HG03354 (cell line): ENCODE results near the gene GNA12.
"Not testable (repeated sequence)": the region's sequence is repeated elsewhere in the genome, so short reads cannot be mapped to it uniquely, and the experiment has no call there.

ENCODE experiments used
- ATAC-seq: cut with Tn5 transposase; IDR thresholded peaks from one replicate; pipeline ENCODE4 v1.9.1; 2021; ENCODE audit warnings: mild to moderate bottlenecking; ENCODE audit not compliant: unreplicated experiment, poor library complexity, severe bottlenecking

The GNA12 gene

GRCh38 chr7:2866601-2867000 is 22.5 kb upstream of the GNA12 start:
- ATAC-seq, result no peak

DNA sequence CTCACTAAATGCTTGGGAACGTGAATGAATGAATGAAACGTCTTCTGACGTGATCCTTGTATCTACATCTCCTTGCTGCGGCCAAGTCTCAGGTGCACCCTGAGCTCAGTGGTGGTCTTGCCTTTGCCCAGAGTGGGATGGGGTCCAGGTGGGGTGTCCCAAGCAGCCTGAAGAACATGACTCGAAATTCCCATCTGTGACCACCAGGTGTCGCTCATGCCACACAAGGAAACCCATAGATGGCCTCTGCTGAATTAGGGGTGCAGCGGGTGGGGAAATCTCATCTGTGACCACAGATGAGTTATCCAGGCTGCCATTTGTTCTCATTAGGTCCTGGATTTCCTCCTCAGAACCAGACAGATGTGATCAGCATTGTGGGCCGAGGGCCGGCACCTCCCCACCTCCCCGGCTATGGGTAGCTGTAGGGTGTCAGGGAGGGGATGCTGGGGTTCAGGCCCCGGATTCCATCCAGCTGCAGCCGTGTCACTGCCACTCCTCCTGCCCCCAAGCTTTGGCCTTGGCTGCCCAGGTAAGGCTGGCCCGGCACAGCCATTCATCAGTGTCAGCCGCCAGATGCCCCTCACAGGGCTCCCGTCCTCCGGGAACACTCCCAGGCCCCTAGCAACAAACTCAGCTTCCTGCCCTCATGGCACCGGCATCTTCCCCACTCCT is 21.0 kb upstream of the GNA12 start:
- no peak for ATAC-seq

DNA sequence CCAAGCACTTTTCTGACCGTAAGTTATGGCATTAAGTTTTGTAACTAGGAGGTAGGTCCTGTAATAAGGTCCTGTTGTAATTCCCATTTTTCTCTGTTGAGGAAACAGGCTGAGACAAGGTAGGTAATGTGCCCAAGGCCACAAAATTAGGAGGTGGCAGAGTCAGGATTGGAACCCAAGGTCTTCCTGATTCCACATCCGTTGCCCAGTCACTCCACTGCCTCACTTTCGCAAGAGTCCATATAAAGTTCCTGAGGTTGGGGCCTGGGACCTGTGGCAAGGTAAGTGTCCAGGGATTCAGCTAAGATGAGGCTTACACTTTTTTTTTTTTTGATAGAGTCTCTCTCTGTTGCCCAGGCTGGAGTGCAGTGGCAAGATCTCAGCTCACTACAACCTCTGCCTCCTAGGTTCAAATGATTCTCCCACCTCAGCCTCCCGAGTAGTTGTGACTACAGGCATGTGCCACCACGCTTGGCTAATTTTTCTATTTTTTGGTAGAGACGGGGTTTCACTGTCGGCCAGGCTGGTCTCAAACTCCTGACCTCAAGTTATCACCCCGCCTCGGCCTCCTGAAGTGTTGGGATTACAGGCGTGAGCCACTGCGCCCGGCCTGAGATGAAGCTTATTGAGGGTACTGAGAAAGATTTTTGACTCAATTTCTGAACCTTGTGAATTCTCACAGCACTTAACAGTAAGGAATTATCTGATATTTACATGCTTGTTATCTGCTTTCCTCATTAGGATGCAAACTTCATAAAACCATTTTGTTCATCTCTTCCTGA is 20.3 kb upstream of the GNA12 start:
- no peak for ATAC-seq

GRCh38 chr7:2863461-2864066 is 19.5 kb upstream of the GNA12 start:
- ATAC-seq, result peak; percentile 95

GRCh38 chr7:2862831-2863361 is 18.8 kb upstream of the GNA12 start:
- ATAC-seq, result peak; percentile 2

GRCh38 chr7:2861509-2861908 is 17.4 kb upstream of the GNA12 start:
- no peak for ATAC-seq

- no peak for ATAC-seq
Measured at GRCh38 chr7:2860627-2861133, 16.6 kb upstream of the GNA12 start.

DNA sequence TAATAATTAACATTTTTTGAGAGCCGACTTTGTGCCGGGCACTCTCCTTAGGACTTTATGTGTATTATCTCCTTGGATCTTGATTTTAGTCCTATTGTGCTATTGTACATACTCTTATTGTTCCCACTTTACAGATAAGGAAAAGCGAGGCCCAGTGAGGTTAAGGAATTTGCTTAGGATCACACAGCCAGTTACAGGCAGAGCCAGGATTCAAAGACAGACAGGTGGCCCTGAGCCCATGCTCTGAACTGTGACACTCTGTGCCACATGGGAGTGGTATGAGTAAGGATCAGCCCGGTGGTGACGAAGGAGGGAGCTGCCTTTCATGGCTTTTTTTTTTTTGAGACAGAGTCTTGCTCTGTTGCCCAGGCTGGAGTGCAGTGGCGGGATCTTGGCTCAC is 15.8 kb upstream of the GNA12 start:
- no peak for ATAC-seq

GRCh38 chr7:2858621-2859020 is 14.5 kb upstream of the GNA12 start:
- ATAC-seq, result no peak

GRCh38 chr7:2856388-2857169 is 12.5 kb upstream of the GNA12 start:
- no peak for ATAC-seq

- no peak for ATAC-seq
Measured at GRCh38 chr7:2855386-2855785, 11.3 kb upstream of the GNA12 start.

GRCh38 chr7:2853552-2853951 is 9.4 kb upstream of the GNA12 start:
- not testable (repeated sequence) for ATAC-seq

GRCh38 chr7:2853147-2853546 is 9.0 kb upstream of the GNA12 start:
- ATAC-seq, result no peak

DNA sequence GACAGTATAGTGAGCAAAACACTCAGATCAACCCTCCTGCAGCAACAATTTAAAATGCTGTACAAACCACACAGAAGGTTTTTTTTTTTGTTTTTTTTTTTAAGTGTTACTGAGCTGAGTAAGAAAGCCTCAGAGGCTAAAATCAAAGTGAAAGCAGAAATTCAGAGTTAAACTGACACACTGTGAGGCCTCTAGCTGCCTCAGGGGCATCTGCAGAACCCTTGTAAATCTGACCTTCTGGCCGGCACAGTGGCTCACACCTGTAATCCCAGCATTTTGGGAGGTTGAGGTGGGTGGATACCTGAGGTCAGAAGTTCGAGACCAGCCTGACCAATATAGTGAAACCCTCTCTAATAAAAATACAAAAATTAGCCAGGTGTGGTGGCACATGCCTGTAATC is 7.4 kb upstream of the GNA12 start:
- no peak for ATAC-seq

GRCh38 chr7:2849941-2850766 is 6.0 kb upstream of the GNA12 start:
- no peak for ATAC-seq

DNA sequence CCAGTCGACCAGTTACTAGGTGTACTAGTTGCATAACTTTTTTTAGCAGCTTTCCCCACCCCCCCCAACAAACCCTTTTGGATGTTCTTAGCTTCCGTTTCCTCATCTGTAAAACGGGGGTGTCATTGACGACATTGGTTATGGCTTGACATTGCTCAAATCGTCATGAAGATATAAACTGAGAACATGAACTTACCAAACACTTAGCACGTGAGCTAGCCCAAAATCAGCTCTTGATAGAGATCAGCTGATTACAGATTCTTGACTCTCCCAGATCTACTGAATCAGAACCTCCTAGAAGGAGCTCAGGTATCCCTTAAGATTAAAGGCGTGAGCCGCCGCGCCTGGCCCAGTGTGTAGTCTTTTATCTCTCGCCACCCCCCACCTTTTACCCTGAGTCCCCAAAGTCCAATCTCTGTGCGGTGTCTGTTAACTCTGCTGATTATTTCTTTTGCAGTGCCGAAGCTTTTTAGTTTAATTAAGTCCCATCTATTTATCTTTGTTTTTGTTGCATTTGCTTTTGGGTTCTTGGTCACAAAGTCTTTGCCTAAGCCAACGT is 1.0 kb upstream of the GNA12 start:
- no peak for ATAC-seq

- ATAC-seq, result peak; percentile 33
Measured at GRCh38 chr7:2843711-2844152, 376 bp downstream of the GNA12 start.

GRCh38 chr7:2843191-2843685 is 870 bp downstream of the GNA12 start:
- no peak for ATAC-seq
